ENCODE measurements around the gene NR6A1.

- TF ChIP-seq CTCF (IDR thresholded peaks at IDR 0.05): no peak
- TF ChIP-seq POLR2A (IDR thresholded peaks at IDR 0.05): no peak
Measured at GRCh38 chr9:124742940-124743339, 28.2 kb downstream of the NR6A1 start.
